ENCODE data around the gene NEO1. TPM values are rescaled to one million over a fixed set of nuclear protein-coding genes. Genes with fewer than 3 reads are reported as not detected.

Gene NEO1
- polyA plus RNA-seq, 1 donor (not counting 4 experiments of a cell fraction or from before 2014, with no cell fraction given) = 4.4 TPM

GRCh38 chr15:73249499-73249898 is 197.2 kb downstream of the NEO1 start:
- no peak for TF ChIP-seq EZH2 (IDR thresholded peaks at IDR 0.05; ENCODE audit: low read length)
- TF ChIP-seq, protein P1, sequence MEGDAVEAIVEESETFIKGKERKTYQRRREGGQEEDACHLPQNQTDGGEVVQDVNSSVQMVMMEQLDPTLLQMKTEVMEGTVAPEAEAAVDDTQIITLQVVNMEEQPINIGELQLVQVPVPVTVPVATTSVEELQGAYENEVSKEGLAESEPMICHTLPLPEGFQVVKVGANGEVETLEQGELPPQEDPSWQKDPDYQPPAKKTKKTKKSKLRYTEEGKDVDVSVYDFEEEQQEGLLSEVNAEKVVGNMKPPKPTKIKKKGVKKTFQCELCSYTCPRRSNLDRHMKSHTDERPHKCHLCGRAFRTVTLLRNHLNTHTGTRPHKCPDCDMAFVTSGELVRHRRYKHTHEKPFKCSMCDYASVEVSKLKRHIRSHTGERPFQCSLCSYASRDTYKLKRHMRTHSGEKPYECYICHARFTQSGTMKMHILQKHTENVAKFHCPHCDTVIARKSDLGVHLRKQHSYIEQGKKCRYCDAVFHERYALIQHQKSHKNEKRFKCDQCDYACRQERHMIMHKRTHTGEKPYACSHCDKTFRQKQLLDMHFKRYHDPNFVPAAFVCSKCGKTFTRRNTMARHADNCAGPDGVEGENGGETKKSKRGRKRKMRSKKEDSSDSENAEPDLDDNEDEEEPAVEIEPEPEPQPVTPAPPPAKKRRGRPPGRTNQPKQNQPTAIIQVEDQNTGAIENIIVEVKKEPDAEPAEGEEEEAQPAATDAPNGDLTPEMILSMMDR (optimal IDR thresholded peaks at IDR 0.05 in 1 of 3, IDR thresholded peaks at IDR 0.05 in 1 of 3, conservative IDR thresholded peaks at IDR 0.05 in 1 of 3; ENCODE audit: extremely low read depth in 1 of 3, insufficient read depth in 2 of 3, low read length in 3 of 3) = no peak
- FAIRE-seq (no peak), DNase-seq (ENCODE audit: low read depth, low spot score) (no peak)
- Histone ChIP-seq H3K4me1 (ENCODE audit: control insufficient read depth, extremely low read depth, insufficient read depth, low read length) (no peaks in the 10 kb centered on the region), H3K27ac (ENCODE audit: control insufficient read depth, insufficient read depth, low read length) (no peak overlapping the region), H3K9me1 (ENCODE audit: control insufficient read depth, extremely low read depth, insufficient read depth, low read length) (no peaks in the 10 kb centered on the region), H3K9ac (ENCODE audit: control insufficient read depth, extremely low read depth, insufficient read depth, low read length) (no peak overlapping the region), H3K9me3 (ENCODE audit: control insufficient read depth, low read depth, low read length) (no peaks in the 10 kb centered on the region), H3K4me3 (ENCODE audit: control insufficient read depth in 2 of 3, extremely low read depth in 1 of 3, insufficient read depth in 2 of 3, low read depth in 1 of 3, low read length in 3 of 3) (no peak overlapping the region), H3K36me3 (ENCODE audit: control insufficient read depth in 2 of 2, extremely low read depth in 1 of 2, insufficient read depth in 2 of 2, low read length in 2 of 2) (no peaks in the 10 kb centered on the region), H3K79me2 (ENCODE audit: control insufficient read depth, insufficient read depth, low read length) (no peaks in the 10 kb centered on the region), H3K27me3 (ENCODE audit: control insufficient read depth, extremely low read depth, insufficient read depth, low read length) (no peaks in the 10 kb centered on the region), H2AFZ (ENCODE audit: control insufficient read depth, low read length) (no peak overlapping the region), H4K20me1 (ENCODE audit: control insufficient read depth, extremely low read depth, insufficient read depth, low read length) (no peaks in the 10 kb centered on the region), H3K4me2 (ENCODE audit: control insufficient read depth, extremely low read depth, insufficient read depth, low read depth, low read length) (no peak overlapping the region)
- dilution Hi-C loops (cut with MboI; ENCODE audit: extremely low pct_ligation_motif_present, low sequenced_read_pairs) = no loop called here

GRCh38 chr15:73254598-73254997 is 202.3 kb downstream of the NEO1 start:
- Histone ChIP-seq H3K4me2 (ENCODE audit: control insufficient read depth, extremely low read depth, insufficient read depth, low read depth, low read length) (no peak overlapping the region), H3K27ac (ENCODE audit: control insufficient read depth, insufficient read depth, low read length) (no peak overlapping the region), H2AFZ (ENCODE audit: control insufficient read depth, low read length) (no peak overlapping the region), H3K4me3 (ENCODE audit: control insufficient read depth in 2 of 3, extremely low read depth in 1 of 3, insufficient read depth in 2 of 3, low read depth in 1 of 3, low read length in 3 of 3) (no peak overlapping the region), H3K79me2 (ENCODE audit: control insufficient read depth, insufficient read depth, low read length) (no peaks in the 10 kb centered on the region), H3K27me3 (ENCODE audit: control insufficient read depth, extremely low read depth, insufficient read depth, low read length) (no peaks in the 10 kb centered on the region), H3K9me3 (ENCODE audit: control insufficient read depth, low read depth, low read length) (no peaks in the 10 kb centered on the region), H3K36me3 (ENCODE audit: control insufficient read depth in 2 of 2, extremely low read depth in 1 of 2, insufficient read depth in 2 of 2, low read length in 2 of 2) (no peaks in the 10 kb centered on the region), H3K4me1 (ENCODE audit: control insufficient read depth, extremely low read depth, insufficient read depth, low read length) (no peaks in the 10 kb centered on the region), H3K9me1 (ENCODE audit: control insufficient read depth, extremely low read depth, insufficient read depth, low read length) (no peaks in the 10 kb centered on the region), H4K20me1 (ENCODE audit: control insufficient read depth, extremely low read depth, insufficient read depth, low read length) (no peaks in the 10 kb centered on the region), H3K9ac (ENCODE audit: control insufficient read depth, extremely low read depth, insufficient read depth, low read length) (no peak overlapping the region)
- TF ChIP-seq EZH2 (IDR thresholded peaks at IDR 0.05; ENCODE audit: low read length) = no peak
- TF ChIP-seq, protein P1 (optimal IDR thresholded peaks at IDR 0.05 in 1 of 3, IDR thresholded peaks at IDR 0.05 in 1 of 3, conservative IDR thresholded peaks at IDR 0.05 in 1 of 3; ENCODE audit: extremely low read depth in 1 of 3, insufficient read depth in 2 of 3, low read length in 3 of 3) = no peak
- no peak for DNase-seq (ENCODE audit: low read depth, low spot score)
- dilution Hi-C loops (cut with MboI; ENCODE audit: extremely low pct_ligation_motif_present, low sequenced_read_pairs) = no loop called here
- no peak for FAIRE-seq

Data from keratinocyte (primary cell).